Heart left ventricle (tissue), 16 donors: ENCODE data around the gene OR5C1. TPM values are rescaled to one million over a fixed set of nuclear protein-coding genes. Genes with fewer than 3 reads are reported as not detected.

ENCODE experiments used
- ATAC-seq, 4 donors: fragments of 200-7000 bp; cut with Tn5 transposase; one replicate each; pipeline ENCODE4 v1.9.1; 2020 to 2022; ENCODE audit warnings: moderate library complexity in 4 of 4, mild to moderate bottlenecking in 3 of 4, moderate number of reproducible peaks in 1 of 4
- DNase-seq, 5 donors: peaks; one replicate each; pipeline ENCODE4 v3.0.0-alpha.2; 2020
- H3K27ac ChIP-seq, 12 donors: fragments of 200-600 bp; sonication (generic) in 4 of 12; one replicate each; pipeline versions ENCODE4 v1.5.0 to v1.8.0; 2016 to 2022; ENCODE audit warnings: mild to moderate bottlenecking in 2 of 12
- H3K27me3 ChIP-seq, 9 donors: fragments of 200-600 bp; sonication (generic) in 2 of 9; one replicate each; pipeline versions ENCODE4 v1.5.1 to v1.8.0; 2016 to 2022; ENCODE audit warnings: mild to moderate bottlenecking in 3 of 9
- H3K36me3 ChIP-seq, 9 donors: fragments of 200-600 bp; sonication (generic) in 2 of 9; one replicate each; pipeline versions ENCODE4 v1.5.0 to v1.8.0; 2018 to 2022; ENCODE audit warnings: mild to moderate bottlenecking in 2 of 9
- H3K4me1 ChIP-seq, 12 donors: fragments of 200-600 bp; sonication (generic) in 4 of 12; one replicate each; pipeline versions ENCODE4 v1.5.0 to v1.8.0; 2016 to 2022; ENCODE audit warnings: mild to moderate bottlenecking in 3 of 12
- H3K4me3 ChIP-seq, 12 donors: fragments of 200-600 bp; sonication (generic) in 4 of 12; one replicate each; pipeline versions ENCODE4 v1.5.0 to v1.8.0; 2017 to 2022; ENCODE audit warnings: mild to moderate bottlenecking in 9 of 12, moderate library complexity in 4 of 12
- H3K9me3 ChIP-seq, 12 donors: fragments of 200-600 bp; sonication (generic) in 4 of 12; one replicate each; pipeline versions ENCODE4 v1.5.0 to v1.8.0; 2016 to 2022; ENCODE audit warnings: mild to moderate bottlenecking in 1 of 12
- POLR2A ChIP-seq, 2 donors: fragments of 450-650 bp; IDR thresholded peaks; one replicate each; pipeline ENCODE4 v1.6.1; 2017; ENCODE audit warnings: antibody characterized with exemption in 2 of 2, mild to moderate bottlenecking in 2 of 2, moderate library complexity in 2 of 2
- WGBS, 4 donors: extraction: QIAGEN DNeasy Blood & Tissue Kit in 2 of 4; methylation state at CpG; one replicate each; pipeline versions ENCODE4 v1.1.5 to v1.1.7; 2013 to 2018; 5-methylcytosine and 5-hydroxymethylcytosine counted together
- intact Hi-C, 10 donors: fragments of 100-400 bp; cut with DNase I; formaldehyde crosslinking; loops; one replicate each; pipeline versions ENCODE4 v1.11.1 to v1.14.2; 2022
- polyA plus RNA-seq, 2 donors: library from polyadenylated mRNA; stranded (reverse); fragments of 200-250 nt; gene quantifications; one replicate each; pipeline ENCODE4 v1.2.3, GENCODE V29; 2013
- total RNA-seq, 9 donors: library from RNA; depleted of rRNA in 2 of 9; stranded (reverse); fragments of >200 nt in 2 of 9; fragmentation: NEBNext Ultra II Directional in 3 of 9; extraction: Animal tissue kit (Norgen Biotek cat#: 25700) in 3 of 9; gene quantifications; one replicate each; pipeline versions ENCODE4 v1.1.0 to v1.2.4, GENCODE V29; 2016 to 2023
- TF ChIP-seq, protein P1 (sequence below), 12 donors: fragments of 200-600 bp; sonication (generic) in 4 of 12; IDR thresholded peaks; one replicate each; pipeline versions ENCODE4 v1.5.0 to v1.8.0; 2018 to 2022; ENCODE audit warnings: antibody characterized with exemption in 12 of 12, mild to moderate bottlenecking in 5 of 12
- donor health status: ischemic (EF 13 %, LVEDD 7.1; RV severe dilation, severe dysfunction).
- donor health status: healthy with polysubstance abuse.
- donor health status: DM: no; HTN: yes; CAD: no.
- donor health status: DM: no; HTN: no; CAD: no.
- donor health status: ischemic (EF 25% LVEDD 6.9; RV normal size, moderate dysfunction).
- donor health status: ischemic (EF 25% LVEDD 5.7; RV mildly dilated, moderate dysfunction).
- donor health status: healthy.
- donor health status: DM: yes; HTN: yes; CAD: no.
- donor health status: ischemic (EF 35%, LVEDD 5.7; RV mildly dilated, moderate dysfunction).
- donor health status: nonischemic (EF 11% LVEDD 7.7; RV severe dilation, severe dysfunction).
- donor health status: DM: yes; HTN: yes; CAD: no.
- donor health status: PGD.
- donor health status: ischemic (EF 29% LVEDD 5.4; RV normal size, mild dysfunction).
- donor health status: nonischemic (EF 23%, LVEDD 6.1; RV moderate dilation, normal function).

Gene OR5C1
- total and polyA plus RNA-seq, 11 donors: not detected

- DNase-seq (peak; percentile 59 to 76 (median 61)), ATAC-seq (peak; percentile 81 to 93 (median 89))
- Histone ChIP-seq H3K27ac (no peak overlapping the region), H3K27me3 (no peaks in the 10 kb centered on the region), H3K9me3 (peaks cover 0 to 2% (median 0%) of the 10 kb centered on the region in 12 donors), H3K36me3 (no peaks in the 10 kb centered on the region), H3K4me3 (no peak overlapping the region), H3K4me1 (peaks cover 0 to 4% (median 0%) of the 10 kb centered on the region in 12 donors)
- WGBS, 4 donors: 3 to 7% (median 5%) methylated on average over 8 of the region's 8 CpGs
- no peak for TF ChIP-seq POLR2A (IDR thresholded peaks at IDR 0.05)
- TF ChIP-seq, protein P1, sequence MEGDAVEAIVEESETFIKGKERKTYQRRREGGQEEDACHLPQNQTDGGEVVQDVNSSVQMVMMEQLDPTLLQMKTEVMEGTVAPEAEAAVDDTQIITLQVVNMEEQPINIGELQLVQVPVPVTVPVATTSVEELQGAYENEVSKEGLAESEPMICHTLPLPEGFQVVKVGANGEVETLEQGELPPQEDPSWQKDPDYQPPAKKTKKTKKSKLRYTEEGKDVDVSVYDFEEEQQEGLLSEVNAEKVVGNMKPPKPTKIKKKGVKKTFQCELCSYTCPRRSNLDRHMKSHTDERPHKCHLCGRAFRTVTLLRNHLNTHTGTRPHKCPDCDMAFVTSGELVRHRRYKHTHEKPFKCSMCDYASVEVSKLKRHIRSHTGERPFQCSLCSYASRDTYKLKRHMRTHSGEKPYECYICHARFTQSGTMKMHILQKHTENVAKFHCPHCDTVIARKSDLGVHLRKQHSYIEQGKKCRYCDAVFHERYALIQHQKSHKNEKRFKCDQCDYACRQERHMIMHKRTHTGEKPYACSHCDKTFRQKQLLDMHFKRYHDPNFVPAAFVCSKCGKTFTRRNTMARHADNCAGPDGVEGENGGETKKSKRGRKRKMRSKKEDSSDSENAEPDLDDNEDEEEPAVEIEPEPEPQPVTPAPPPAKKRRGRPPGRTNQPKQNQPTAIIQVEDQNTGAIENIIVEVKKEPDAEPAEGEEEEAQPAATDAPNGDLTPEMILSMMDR (IDR thresholded peaks at IDR 0.05): peak; percentile 65 to 86 (median 76)
- intact Hi-C loops: loop anchor here in 8 of 10 donors (1.0 to 10.0 kb wide), 6 partner anchors 345 to 716 kb away; partner anchors contain the start of gene TTLL11 (in 3 of the 8)
Measured at GRCh38 chr9:122810306-122810946, 21.7 kb downstream of the OR5C1 start.

- Histone ChIP-seq H3K4me3 (no peak overlapping the region), H3K36me3 (peaks cover 0 to 15% (median 9%) of the 10 kb centered on the region in 9 donors), H3K27ac (no peak overlapping the region), H3K27me3 (no peaks in the 10 kb centered on the region), H3K4me1 (peaks cover 0 to 19% (median 1%) of the 10 kb centered on the region in 12 donors), H3K9me3 (no peaks in the 10 kb centered on the region)
- intact Hi-C loops: loop anchor here in 7 of 10 donors (1.0 to 10.0 kb wide), 6 partner anchors 347 to 718 kb away; partner anchors contain the start of gene TTLL11 (in 3 of the 7)
- DNase-seq (no peak), ATAC-seq (no peak)
- TF ChIP-seq, protein P1 (IDR thresholded peaks at IDR 0.05): no peak
- no peak for TF ChIP-seq POLR2A (IDR thresholded peaks at IDR 0.05)
- WGBS, 4 donors: 81 to 87% (median 84%) methylated on average over 4 of the region's 4 CpGs
Measured at GRCh38 chr9:122812736-122813135, 24.0 kb downstream of the OR5C1 start.

GRCh38 chr9:122814545-122814944 lies 25.8 kb downstream of the OR5C1 start:
- 72 to 80% (median 77%) methylated on average over 6 of the region's 6 CpGs for WGBS, 4 donors
- Histone ChIP-seq H3K4me3 (no peak overlapping the region), H3K27ac (no peak overlapping the region), H3K27me3 (no peaks in the 10 kb centered on the region), H3K36me3 (peaks cover 0 to 31% (median 19%) of the 10 kb centered on the region in 9 donors), H3K9me3 (no peaks in the 10 kb centered on the region), H3K4me1 (peaks cover 0 to 27% (median 5%) of the 10 kb centered on the region in 12 donors)
- DNase-seq: no peak
- intact Hi-C loops: loop anchor here in 6 of 10 donors (5.0 to 10.0 kb wide), 4 partner anchors 460 to 720 kb away; partner anchors contain the start of gene TTLL11 (in 3 of the 6)
- TF ChIP-seq, protein P1 (IDR thresholded peaks at IDR 0.05): no peak
- TF ChIP-seq POLR2A (IDR thresholded peaks at IDR 0.05): no peak
- no peak for ATAC-seq

DNA sequence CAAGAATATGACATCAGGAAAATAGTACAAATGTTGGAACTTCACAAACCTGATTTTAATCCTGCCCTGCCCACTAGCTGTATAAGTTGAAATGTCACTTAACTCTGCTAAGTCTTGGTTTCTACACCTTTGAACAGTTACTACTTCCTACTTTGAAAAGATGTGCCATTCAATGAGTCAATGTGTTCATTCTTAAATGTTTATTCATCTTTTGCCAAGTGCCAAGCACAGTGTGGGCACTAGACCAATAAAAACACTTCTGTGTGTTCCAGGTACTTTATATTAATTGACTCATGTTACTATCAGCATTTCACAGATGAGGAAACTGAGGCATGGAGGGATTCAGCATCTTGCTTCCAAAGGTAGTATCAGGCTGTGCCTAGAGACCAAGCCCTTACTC lies 26.8 kb downstream of the OR5C1 start:
- Histone ChIP-seq H3K27ac (peak overlapping the region in 9 of 12 donors; percentile 6 to 71 (median 53)), H3K9me3 (no peaks in the 10 kb centered on the region), H3K27me3 (no peaks in the 10 kb centered on the region), H3K4me3 (peak overlapping the region in 1 of 12 donors; percentile 31), H3K36me3 (peaks cover 0 to 41% (median 29%) of the 10 kb centered on the region in 9 donors), H3K4me1 (peaks cover 0 to 37% (median 6%) of the 10 kb centered on the region in 12 donors)
- no peak for ATAC-seq
- TF ChIP-seq, protein P1 (IDR thresholded peaks at IDR 0.05): no peak
- no peak for TF ChIP-seq POLR2A (IDR thresholded peaks at IDR 0.05)
- DNase-seq: no peak
- intact Hi-C loops: loop anchor here in 6 of 10 donors (10.0 kb wide), 3 partner anchors 461 to 721 kb away; partner anchors contain the start of gene TTLL11 (in 3 of the 6)
